SK-N-SH (cell line): ENCODE data around the gene PLPPR5. TPM values are rescaled to one million over a fixed set of nuclear protein-coding genes. Genes with fewer than 3 reads are reported as not detected.

Experiments
- CTCF ChIA-PET: fragments of 300-600, 350-600 bp; formaldehyde crosslinking; extraction: SDS; loops from one replicate; lab custom pipeline; 2021; lab: Yijun Ruan, JAX
- POLR2A ChIA-PET: fragments of 350-600 bp; sonication (Branson Sonifier 250); formaldehyde crosslinking; extraction: SDS; loops from one replicate; lab custom pipeline; 2020; ENCODE audit warnings: antibody characterized with exemption, inconsistent platforms; lab: Yijun Ruan, JAX
- DNase-seq: peaks from one replicate; pipeline ENCODE4 v3.0.0; 2012
- H2AFZ ChIP-seq: fragments of 200-600 bp; sonication (generic); 2 replicates; pipeline ENCODE4 v1.8.1; 2016; ENCODE audit warnings: antibody characterized with exemption, mild to moderate bottlenecking, low read depth
- H3F3A ChIP-seq: fragments of 200-600 bp; sonication (generic); replicated peaks from 2 replicates; pipeline ENCODE3; 2016; ENCODE audit warnings: antibody characterized with exemption, mild to moderate bottlenecking; ENCODE audit not compliant: insufficient read depth
- H3K27ac ChIP-seq, 2 experiments: fragments of 200-500 bp in 1 of 2; fragments of 200-600 bp in 1 of 2; sonication (Bioruptor generic) in 1 of 2; sonication (generic), shearing (Covaris generic) in 1 of 2; 2 replicates each; pipeline versions ENCODE4 v1.5.1 to v1.6.1; 2014 to 2016; ENCODE audit warnings: low read depth in 2 of 2, inconsistent platforms in 1 of 2, low read length in 1 of 2, mild to moderate bottlenecking in 1 of 2, mixed read lengths in 1 of 2
- H3K27me3 ChIP-seq: fragments of 200-600 bp; sonication (generic), shearing (Covaris generic); 2 replicates; pipeline ENCODE4 v1.6.1; 2016; ENCODE audit warnings: mixed run types; ENCODE audit not compliant: insufficient read depth
- H3K36me3 ChIP-seq, 2 experiments: fragments of 200-500 bp in 1 of 2; fragments of 200-600 bp in 1 of 2; sonication (Bioruptor generic) in 1 of 2; sonication (generic) in 1 of 2; replicated peaks in 1 of 2; 2 replicates each; pipeline versions ENCODE3 to v1.5.1; 2014 to 2016; ENCODE audit warnings: low read length in 1 of 2, mild to moderate bottlenecking in 1 of 2; ENCODE audit not compliant: insufficient read depth in 2 of 2, control insufficient read depth in 1 of 2
- H3K4me1 ChIP-seq, 2 experiments: fragments of 200-500 bp in 1 of 2; fragments of 200-600 bp in 1 of 2; sonication (Bioruptor generic) in 1 of 2; sonication (generic), shearing (Covaris generic) in 1 of 2; 2 replicates each; pipeline versions ENCODE4 v1.5.1 to v1.6.1; 2014 to 2016; ENCODE audit warnings: low read depth in 1 of 2, low read length in 1 of 2, mixed run types in 1 of 2; ENCODE audit not compliant: insufficient read depth in 2 of 2, control insufficient read depth in 1 of 2
- H3K4me2 ChIP-seq: fragments of 200-600 bp; sonication (generic), shearing (Covaris generic); 2 replicates; pipeline ENCODE4 v1.6.1; 2017; ENCODE audit warnings: mixed run types
- H3K4me3 ChIP-seq, 2 experiments: fragments of 200-500 bp in 1 of 2; fragments of 200-600 bp in 1 of 2; sonication (Bioruptor generic) in 1 of 2; sonication (generic), shearing (Covaris generic) in 1 of 2; 2 replicates each; pipeline versions ENCODE4 v1.5.1 to v1.8.1; 2014 to 2016; ENCODE audit warnings: low read depth in 2 of 2, inconsistent platforms in 1 of 2, low read length in 1 of 2, mild to moderate bottlenecking in 1 of 2, mixed read lengths in 1 of 2, moderate library complexity in 1 of 2
- H3K79me2 ChIP-seq: fragments of 200-600 bp; sonication (generic); 2 replicates; pipeline ENCODE4 v1.8.1; 2017; ENCODE audit warnings: mild to moderate bottlenecking; ENCODE audit not compliant: insufficient read depth
- H3K9ac ChIP-seq: fragments of 200-600 bp; sonication (generic); 2 replicates; pipeline ENCODE4 v1.6.1; 2017; ENCODE audit warnings: mixed run types
- H3K9me2 ChIP-seq: fragments of 200-600 bp; sonication (generic); 2 replicates; pipeline ENCODE4 v1.6.1; 2017; ENCODE audit warnings: mixed run types
- H3K9me3 ChIP-seq: fragments of 200-600 bp; sonication (generic); 2 replicates; pipeline ENCODE4 v1.6.1; 2017; ENCODE audit warnings: mixed run types, mild to moderate bottlenecking, moderate library complexity
- H4K20me1 ChIP-seq: fragments of 200-600 bp; sonication (generic); 2 replicates; pipeline ENCODE4 v1.6.1; 2017; ENCODE audit warnings: mild to moderate bottlenecking, mixed run types; ENCODE audit not compliant: insufficient read depth
- FOXJ3 ChIP-seq: sonication (generic); formaldehyde crosslinking; IDR thresholded peaks from 2 replicates; pipeline ENCODE4 v1.5.1; 2020; ENCODE audit warnings: mild to moderate bottlenecking, missing genetic modification reagents
- MXI1 ChIP-seq: IDR thresholded peaks from 2 replicates; pipeline ENCODE4 v1.6.1; 2012; ENCODE audit warnings: mild to moderate bottlenecking, low read depth, low read length, improper control_type of control experiment
- NFIC ChIP-seq: IDR thresholded peaks from 2 replicates; pipeline ENCODE4 v1.4.0; 2012; ENCODE audit warnings: borderline replicate concordance
- REST ChIP-seq: IDR thresholded peaks from 2 replicates; pipeline ENCODE4 v1.6.1; 2012; ENCODE audit warnings: mild to moderate bottlenecking, low read depth, low read length, moderate library complexity
- WGBS: methylation state at CpG from one replicate; pipeline ENCODE4 v1.1.6; 2017; ENCODE audit warnings: low lambda C conversion rate; 5-methylcytosine and 5-hydroxymethylcytosine counted together
- polyA plus RNA-seq, 3 experiments: library from polyadenylated mRNA; depleted of rRNA; stranded (reverse); fragments of >200 nt; gene quantifications; 2 replicates each; pipeline ENCODE4 v1.2.3, GENCODE V29; 2012

PLPPR5 gene
- polyA plus RNA-seq, 1 of the 3 experiments (the other 2 are of a cell fraction) = 0.23 TPM

- no peak for TF ChIP-seq NFIC
- TF ChIP-seq FOXJ3 (CRISPR knock-in tag) = peak; percentile 19; the same call in 1 of the 2 replicates
- TF ChIP-seq MXI1 = peak; percentile 64; the same call in 1 of the 2 replicates
- no peaks in the 10 kb centered on the region for H3K79me2 ChIP-seq
- peak overlapping the region; percentile 78; the same call in 1 of the 2 replicates for H3K4me2 ChIP-seq
- H3K4me1 ChIP-seq = peaks cover 0 to 8% of the 10 kb centered on the region in 2 experiments; a peak in 1 of 4 replicates
- ChIA-PET POLR2A (interaction anchor here (1.0 to 1.5 kb wide), 4 partner anchors 13 to 259 kb away, joined by 3 to 5 read pairs (median 3); partner anchors contain the start of gene PLPPR4), CTCF (interaction anchor here (0.9 to 4.8 kb wide), 14 partner anchors 8 to 255 kb away, joined by 3 to 30 read pairs (median 4); no protein-coding TSS in a partner anchor)
- H3F3A ChIP-seq = no peaks in the 10 kb centered on the region
- peaks cover 31% of the 10 kb centered on the region for H3K27me3 ChIP-seq
- peak; percentile 55 for DNase-seq
- peak overlapping the region in 1 of 2 experiments; percentile 64; a peak in 3 of 4 replicates for H3K4me3 ChIP-seq
- peak overlapping the region in 1 of 2 experiments; percentile 93; a peak in 2 of 4 replicates for H3K27ac ChIP-seq
- no peak overlapping the region for H3K9ac ChIP-seq
- H3K9me3 ChIP-seq = no peaks in the 10 kb centered on the region
- no peaks in the 10 kb centered on the region for H3K36me3 ChIP-seq
- 43% methylated on average over 8 of the region's 8 CpGs for WGBS
- H4K20me1 ChIP-seq = no peaks in the 10 kb centered on the region
- no peaks in the 10 kb centered on the region for H3K9me2 ChIP-seq
- H2AFZ ChIP-seq = peak overlapping the region; percentile 59; the same call in 1 of the 2 replicates
These were observed 879 bp upstream of the PLPPR5 start for GRCh38 chr1:99005537-99005942.

GRCh38 chr1:99004254-99004860 lies 304 bp downstream of the PLPPR5 start:
- Histone ChIP-seq H3K27me3 (peaks cover 31% of the 10 kb centered on the region), H3K9me2 (no peaks in the 10 kb centered on the region), H3K4me1 (peaks cover 0 to 8% of the 10 kb centered on the region in 2 experiments; a peak in 1 of 4 replicates), H4K20me1 (no peaks in the 10 kb centered on the region), H3F3A (no peaks in the 10 kb centered on the region), H3K36me3 (no peaks in the 10 kb centered on the region), H2AFZ (peak overlapping the region; percentile 76), H3K79me2 (no peaks in the 10 kb centered on the region), H3K27ac (peak overlapping the region in 1 of 2 experiments; percentile 93; a peak in 2 of 4 replicates), H3K9me3 (no peaks in the 10 kb centered on the region), H3K9ac (no peak overlapping the region), H3K4me3 (peak overlapping the region; percentile 56 to 64), H3K4me2 (peak overlapping the region; percentile 73)
- no peak for DNase-seq
- ChIA-PET POLR2A (interaction anchor here (1.3 to 1.5 kb wide), 3 partner anchors 14 to 260 kb away, joined by 3 to 5 read pairs (median 3); partner anchors contain the start of gene PLPPR4), CTCF (interaction anchor here (0.9 to 4.8 kb wide), 13 partner anchors 7 to 703 kb away, joined by 3 to 30 read pairs (median 4); no protein-coding TSS in a partner anchor)
- 6% methylated on average over 5 of the region's 66 CpGs for WGBS
- TF ChIP-seq REST (no peak), MXI1 (peak; percentile 39; the same call in 1 of the 2 replicates)
